A549 (cell line): ENCODE data around the gene ZC3H10.

Experiments
- KDM5A ChIP-seq: fragments of 200-600 bp; sonication (generic); IDR thresholded peaks from 2 replicates; pipeline ENCODE4 v1.6.1; 2016; ENCODE audit warnings: antibody characterized with exemption, mild to moderate bottlenecking
- POLR2A ChIP-seq: IDR thresholded peaks from 2 replicates; pipeline ENCODE4 v1.6.1; 2012; ENCODE audit warnings: mild to moderate bottlenecking, low read length

DNA sequence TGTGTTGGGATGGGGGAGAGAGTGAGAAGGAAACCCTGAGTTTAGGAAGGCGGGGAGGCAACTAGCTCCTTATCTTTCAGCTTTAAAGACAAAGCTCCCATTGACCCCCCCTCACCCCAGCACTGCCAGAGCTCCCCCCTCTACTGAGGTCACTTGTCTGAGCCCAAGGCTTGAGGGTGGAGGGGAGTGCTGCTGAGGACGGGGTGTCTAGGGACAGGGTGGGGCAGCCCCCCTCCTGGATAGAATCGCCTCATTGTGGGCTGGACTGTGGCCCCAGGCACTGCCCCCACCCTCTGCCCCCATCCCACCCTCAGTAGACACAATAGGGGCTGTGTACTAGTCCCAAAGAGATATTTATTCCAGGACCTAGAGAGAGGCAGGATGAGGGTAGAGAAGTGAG lies 35.1 kb upstream of the ZC3H10 start:
- TF ChIP-seq KDM5A (no peak), POLR2A (no peak)
